IMR-90 (cell line): ENCODE data around the gene AMIGO3. TPM values are rescaled to one million over a fixed set of nuclear protein-coding genes. Genes with fewer than 3 reads are reported as not detected.

ENCODE experiments used
- ATAC-seq: fragments of 200-7000 bp; cut with Tn5 transposase; 2 replicates; pipeline ENCODE4 v1.9.1; 2020; ENCODE audit warnings: low read depth, mild to moderate bottlenecking, moderate library complexity
- BruUV-seq: library from RNA; stranded (reverse); fragments of 400-500 nt; replicated peaks from 2 replicates; lab custom pipeline; 2021; lab: Mats Ljungman, UMichigan
- CTCF ChIA-PET: fragments of 300-600 bp; formaldehyde crosslinking; extraction: SDS; loops from one replicate; lab custom pipeline; 2021; ENCODE audit warnings: antibody characterized with exemption; lab: Yijun Ruan, JAX
- POLR2A ChIA-PET: fragments of 300-600 bp; sonication (Branson Sonifier 250); formaldehyde crosslinking; loops from one replicate; lab custom pipeline; 2022; ENCODE audit warnings: antibody characterized with exemption; ENCODE audit not compliant: unreplicated experiment; lab: Charles Lee
- DNase-seq: peaks from one replicate; pipeline ENCODE4 v3.0.0; 2013
- H2AFZ ChIP-seq: replicated peaks from 2 replicates; pipeline ENCODE3; 2013; ENCODE audit warnings: low read length, mild to moderate bottlenecking; ENCODE audit not compliant: poor library complexity
- H2AK5ac ChIP-seq: 2 replicates; pipeline ENCODE4 v1.6.1; 2013; ENCODE audit warnings: low read depth, low read length, inconsistent platforms
- H2AK9ac ChIP-seq: replicated peaks from 2 replicates; pipeline ENCODE3; 2013; ENCODE audit warnings: mild to moderate bottlenecking, low read depth, low read length, moderate library complexity; ENCODE audit not compliant: poor library complexity
- H2BK120ac ChIP-seq: 2 replicates; pipeline ENCODE4 v1.6.1; 2013; ENCODE audit warnings: low read depth, low read length, inconsistent platforms
- H2BK15ac ChIP-seq: 3 replicates; pipeline ENCODE4 v1.6.1; 2013; ENCODE audit warnings: low read depth, low read length, inconsistent platforms
- H2BK20ac ChIP-seq: 2 replicates; pipeline ENCODE4 v1.6.1; 2013; ENCODE audit warnings: low read depth, mild to moderate bottlenecking, inconsistent platforms, low read length, moderate library complexity
- H2BK5ac ChIP-seq: 2 replicates; pipeline ENCODE4 v1.6.1; 2013; ENCODE audit warnings: mild to moderate bottlenecking, low read depth, low read length, inconsistent platforms; ENCODE audit not compliant: poor library complexity, severe bottlenecking
- H3K14ac ChIP-seq: replicated peaks from 2 replicates; pipeline ENCODE4 v1.6.1; 2013; ENCODE audit warnings: low read depth, low read length, inconsistent platforms
- H3K18ac ChIP-seq: 2 replicates; pipeline ENCODE4 v1.6.1; 2013; ENCODE audit warnings: low read depth, low read length, control low read depth
- H3K23ac ChIP-seq: 2 replicates; pipeline ENCODE4 v1.6.1; 2013; ENCODE audit warnings: low read depth, low read length, inconsistent platforms
- H3K27ac ChIP-seq: 2 replicates; pipeline ENCODE4 v1.5.1; 2013; ENCODE audit warnings: mild to moderate bottlenecking, control low read depth, low read length; ENCODE audit not compliant: insufficient read depth
- H3K27me3 ChIP-seq: 2 replicates; pipeline ENCODE4 v1.6.1; 2013; ENCODE audit warnings: low read length; ENCODE audit not compliant: control insufficient read depth, insufficient read depth
- H3K36me3 ChIP-seq: 2 replicates; pipeline ENCODE4 v1.6.1; 2013; ENCODE audit warnings: low read length, mixed read lengths; ENCODE audit not compliant: control insufficient read depth, insufficient read depth
- H3K4ac ChIP-seq: 2 replicates; pipeline ENCODE4 v1.6.1; 2013; ENCODE audit warnings: low read depth, low read length, inconsistent platforms
- H3K4me1 ChIP-seq: 2 replicates; pipeline ENCODE4 v1.6.1; 2013; ENCODE audit warnings: low read length, mixed read lengths; ENCODE audit not compliant: control insufficient read depth, insufficient read depth
- H3K4me2 ChIP-seq: 2 replicates; pipeline ENCODE4 v1.6.1; 2013; ENCODE audit warnings: low read depth, mild to moderate bottlenecking, control low read depth, low read length, moderate library complexity
- H3K4me3 ChIP-seq: 2 replicates; pipeline ENCODE4 v1.5.1; 2013; ENCODE audit warnings: low read depth, mild to moderate bottlenecking, control low read depth, low read length, moderate library complexity; ENCODE audit not compliant: insufficient read depth
- H3K56ac ChIP-seq: 2 replicates; pipeline ENCODE4 v1.6.1; 2013; ENCODE audit warnings: low read length, inconsistent platforms; ENCODE audit not compliant: insufficient read depth; ENCODE audit errors: extremely low read depth
- H3K79me1 ChIP-seq, 2 experiments: 2 replicates each; pipeline ENCODE4 v1.6.1; 2013; ENCODE audit warnings: low read length in 2 of 2, inconsistent platforms in 1 of 2, low read depth in 1 of 2
- H3K9ac ChIP-seq: 2 replicates; pipeline ENCODE4 v1.6.1; 2013; ENCODE audit warnings: low read depth, low read length, control low read depth
- H3K9me1 ChIP-seq: 2 replicates; pipeline ENCODE4 v1.6.1; 2013; ENCODE audit warnings: low read length, inconsistent platforms; ENCODE audit not compliant: insufficient read depth
- H3K9me3 ChIP-seq: 2 replicates; pipeline ENCODE4 v1.6.1; 2013; ENCODE audit warnings: low read length; ENCODE audit not compliant: control insufficient read depth, insufficient read depth
- H4K20me1 ChIP-seq: 2 replicates; pipeline ENCODE4 v1.6.1; 2013; ENCODE audit warnings: low read length, inconsistent platforms; ENCODE audit not compliant: insufficient read depth
- H4K5ac ChIP-seq: 2 replicates; pipeline ENCODE4 v1.6.1; 2013; ENCODE audit warnings: mild to moderate bottlenecking, low read depth, low read length, control low read depth
- H4K8ac ChIP-seq, 2 experiments: 2 replicates each; pipeline ENCODE4 v1.6.1; 2013; ENCODE audit warnings: low read depth in 2 of 2, low read length in 2 of 2, control low read depth in 1 of 2, inconsistent platforms in 1 of 2
- H4K91ac ChIP-seq: 2 replicates; pipeline ENCODE4 v1.6.1; 2013; ENCODE audit warnings: low read depth, low read length, inconsistent platforms; ENCODE audit not compliant: insufficient read depth
- FOS ChIP-seq: fragments of 150-350 bp; IDR thresholded peaks from 2 replicates; pipeline ENCODE4 v1.6.1; 2016; ENCODE audit warnings: low read depth, low read length
- RFX5 ChIP-seq: IDR thresholded peaks from 2 replicates; pipeline ENCODE4 v1.8.0; 2012; ENCODE audit warnings: low read depth, mild to moderate bottlenecking, low read length, moderate library complexity
- WGBS, 2 experiments: methylation state at CpG; one replicate each; pipeline versions ENCODE4 v1.1.5 to v1.1.7; 2013; ENCODE audit warnings: missing lambda C conversion rate in 2 of 2; ENCODE audit not compliant: insufficient read length in 1 of 2; ENCODE audit errors: extremely low coverage in 2 of 2; 5-methylcytosine and 5-hydroxymethylcytosine counted together
- dilution Hi-C: fragments of 300-500 bp; cut with HindIII; formaldehyde crosslinking; loops from one replicate; pipeline ENCODE4 v1.14.3; 2018; ENCODE audit warnings: low sequenced_read_pairs; ENCODE audit not compliant: unreplicated experiment
- in situ Hi-C: fragments of 300-500 bp; cut with MboI; formaldehyde crosslinking; loops from 3 replicates; pipeline ENCODE4 v1.14.3; 2019; ENCODE audit warnings: low sequenced_read_pairs, inconsistent platforms, mixed read lengths
- intact Hi-C: fragments of 100-400 bp; cut with micrococcal nuclease; formaldehyde crosslinking; loops from 2 replicates; pipeline ENCODE4 v1.10.0; 2022
- polyA plus RNA-seq, 3 experiments: library from polyadenylated mRNA; depleted of rRNA; stranded (reverse); fragments of >200 nt; gene quantifications; 2 replicates each; pipeline ENCODE4 v1.2.3, GENCODE V29; 2012; ENCODE audit warnings: low replicate concordance in 1 of 3
- total RNA-seq: library from RNA; depleted of rRNA; stranded (reverse); fragments of >200 nt; gene quantifications from 2 replicates; pipeline ENCODE4 v1.2.3, GENCODE V29; 2012

AMIGO3 gene
- total and polyA plus RNA-seq, 2 of the 4 experiments (the other 2 are of a cell fraction), result 1.5 TPM; not detected in 1

GRCh38 chr3:49745986-49746385, 26.5 kb upstream of the AMIGO3 start:
- Histone ChIP-seq H3K27ac (no peak overlapping the region), H2BK5ac (no peak overlapping the region), H3K23ac (no peak overlapping the region), H3K4ac (no peak overlapping the region), H4K91ac (no peak overlapping the region), H3K4me1 (peaks cover 7% of the 10 kb centered on the region; the same call in 1 of the 2 replicates), H3K4me3 (no peak overlapping the region), H4K20me1 (peaks cover 31% of the 10 kb centered on the region), H2BK20ac (no peak overlapping the region), H3K56ac (no peak overlapping the region), H3K9me3 (no peaks in the 10 kb centered on the region), H3K27me3 (no peaks in the 10 kb centered on the region), H2AK9ac (no peak overlapping the region), H2AK5ac (no peak overlapping the region), H4K5ac (no peak overlapping the region), H3K79me1 (peaks cover 42 to 66% of the 10 kb centered on the region in 2 experiments), H2AFZ (no peak overlapping the region), H3K9ac (no peak overlapping the region), H2BK120ac (no peak overlapping the region), H4K8ac (no peak overlapping the region), H3K4me2 (no peak overlapping the region), H3K36me3 (peaks cover 14% of the 10 kb centered on the region), H3K18ac (no peak overlapping the region), H2BK15ac (no peak overlapping the region), H3K9me1 (peaks cover 12% of the 10 kb centered on the region), H3K14ac (no peak overlapping the region)
- ChIA-PET CTCF (no interaction called here), POLR2A (no interaction called here)
- intact Hi-C loops, result no loop called here
- peak; percentile 72 for DNase-seq
- dilution Hi-C loops, result no loop called here
- no TSS peak for BruUV-seq
- in situ Hi-C loops, result no loop called here
- ATAC-seq, result no peak
- TF ChIP-seq FOS (no peak), RFX5 (no peak)
- no CpG with 5 or more reads among the region's 2 CpGs for WGBS, 2 experiments
